Measurements from ENCODE around the gene MMGT1.

DNA sequence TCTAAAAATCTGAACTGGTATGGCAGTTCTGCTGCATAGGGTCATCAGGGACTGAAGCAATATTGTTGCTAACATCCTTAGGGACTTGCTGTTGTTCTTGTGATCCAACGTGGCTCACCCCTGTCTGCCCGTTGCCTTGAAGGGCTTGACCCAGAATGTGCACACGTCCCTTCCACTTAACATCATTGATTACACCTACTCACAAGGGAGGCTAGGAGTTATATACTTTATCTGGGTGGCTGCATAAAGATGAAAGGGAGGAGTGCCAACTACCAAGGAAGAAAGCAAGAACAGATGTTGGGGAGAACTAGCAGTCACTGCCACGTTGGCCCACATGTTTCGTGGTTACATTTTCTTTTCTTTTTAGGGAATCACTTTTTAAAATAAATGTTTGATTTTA, 45.4 kb upstream of the MMGT1 start:
- TF ChIP-seq, protein P1, sequence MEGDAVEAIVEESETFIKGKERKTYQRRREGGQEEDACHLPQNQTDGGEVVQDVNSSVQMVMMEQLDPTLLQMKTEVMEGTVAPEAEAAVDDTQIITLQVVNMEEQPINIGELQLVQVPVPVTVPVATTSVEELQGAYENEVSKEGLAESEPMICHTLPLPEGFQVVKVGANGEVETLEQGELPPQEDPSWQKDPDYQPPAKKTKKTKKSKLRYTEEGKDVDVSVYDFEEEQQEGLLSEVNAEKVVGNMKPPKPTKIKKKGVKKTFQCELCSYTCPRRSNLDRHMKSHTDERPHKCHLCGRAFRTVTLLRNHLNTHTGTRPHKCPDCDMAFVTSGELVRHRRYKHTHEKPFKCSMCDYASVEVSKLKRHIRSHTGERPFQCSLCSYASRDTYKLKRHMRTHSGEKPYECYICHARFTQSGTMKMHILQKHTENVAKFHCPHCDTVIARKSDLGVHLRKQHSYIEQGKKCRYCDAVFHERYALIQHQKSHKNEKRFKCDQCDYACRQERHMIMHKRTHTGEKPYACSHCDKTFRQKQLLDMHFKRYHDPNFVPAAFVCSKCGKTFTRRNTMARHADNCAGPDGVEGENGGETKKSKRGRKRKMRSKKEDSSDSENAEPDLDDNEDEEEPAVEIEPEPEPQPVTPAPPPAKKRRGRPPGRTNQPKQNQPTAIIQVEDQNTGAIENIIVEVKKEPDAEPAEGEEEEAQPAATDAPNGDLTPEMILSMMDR (IDR thresholded peaks at IDR 0.05 in 4 of 5, conservative IDR thresholded peaks at IDR 0.05 in 1 of 5): no peak
- TF ChIP-seq POLR2A (IDR thresholded peaks at IDR 0.05): no peak

Measured in gastrocnemius medialis (tissue), 4 donors.